ENCODE data around the gene ZBTB46.

The ZBTB46 gene

GRCh38 chr20:63766695-63767426, 64.2 kb downstream of the ZBTB46 start:
- DNase-seq (ENCODE audit: low read depth): no peak

GRCh38 chr20:63765902-63766301, 65.2 kb downstream of the ZBTB46 start:
- DNase-seq (ENCODE audit: low read depth): no peak

GRCh38 chr20:63765082-63765873, 65.8 kb downstream of the ZBTB46 start:
- no peak for DNase-seq (ENCODE audit: low read depth)

GRCh38 chr20:63759377-63759901, 71.6 kb downstream of the ZBTB46 start:
- no peak for DNase-seq (ENCODE audit: low read depth)

- DNase-seq (ENCODE audit: low read depth): no peak
Observed at GRCh38 chr20:63758152-63758551, 72.9 kb downstream of the ZBTB46 start.

- no peak for DNase-seq (ENCODE audit: low read depth)
Observed at GRCh38 chr20:63756648-63756991, 74.4 kb downstream of the ZBTB46 start.

- no peak for DNase-seq (ENCODE audit: low read depth)
Observed at GRCh38 chr20:63755933-63756647, 75.0 kb downstream of the ZBTB46 start.

- DNase-seq (ENCODE audit: low read depth): no peak
Observed at GRCh38 chr20:63754008-63754407, 77.1 kb downstream of the ZBTB46 start.

- no peak for DNase-seq (ENCODE audit: low read depth)
Observed at GRCh38 chr20:63753381-63753780, 77.7 kb downstream of the ZBTB46 start.

GRCh38 chr20:63752411-63753101, 78.5 kb downstream of the ZBTB46 start:
- DNase-seq (ENCODE audit: low read depth): no peak

GRCh38 chr20:63751471-63752271, 79.4 kb downstream of the ZBTB46 start:
- no peak for DNase-seq (ENCODE audit: low read depth)

GRCh38 chr20:63750807-63751470, 80.1 kb downstream of the ZBTB46 start:
- no peak for DNase-seq (ENCODE audit: low read depth)

- no peak for DNase-seq (ENCODE audit: low read depth)
Observed at GRCh38 chr20:63749597-63750508, 81.2 kb downstream of the ZBTB46 start.

- no peak for DNase-seq (ENCODE audit: low read depth)
Observed at GRCh38 chr20:63748934-63749270, 82.2 kb downstream of the ZBTB46 start.

GRCh38 chr20:63748070-63748933, 82.8 kb downstream of the ZBTB46 start:
- DNase-seq (ENCODE audit: low read depth): no peak

GRCh38 chr20:63747622-63748069, 83.4 kb downstream of the ZBTB46 start:
- no peak for DNase-seq (ENCODE audit: low read depth)

- no peak for DNase-seq (ENCODE audit: low read depth)
Observed at GRCh38 chr20:63746751-63747315, 84.2 kb downstream of the ZBTB46 start.
